PC-9 (cell line): ENCODE data around the gene SSC5D. TPM values are rescaled to one million over a fixed set of nuclear protein-coding genes. Genes with fewer than 3 reads are reported as not detected.

Experiments
- BruUV-seq: library from RNA; stranded (reverse); fragments of 400-500 nt; replicated peaks from 2 replicates; lab custom pipeline; 2021; lab: Mats Ljungman, UMichigan
- CTCF ChIA-PET: fragments of 300-600 bp; sonication (Branson Sonifier 250); formaldehyde crosslinking; loops from one replicate; lab custom pipeline; 2022; ENCODE audit warnings: antibody characterized with exemption; lab: Charles Lee
- POLR2A ChIA-PET: fragments of 300-600 bp; sonication (Branson Sonifier 250); formaldehyde crosslinking; loops from one replicate; lab custom pipeline; 2022; ENCODE audit warnings: antibody characterized with exemption; ENCODE audit not compliant: unreplicated experiment; lab: Charles Lee
- DNase-seq, 2 experiments: peaks; one replicate each; pipeline versions ENCODE4 v3.0.0 to v3.0.0-alpha.2; 2015 to 2022; ENCODE audit warnings: mixed read lengths in 1 of 2
- H2AFZ ChIP-seq: fragments of 200-600 bp; sonication (generic); 2 replicates; pipeline ENCODE4 v1.8.1; 2017; ENCODE audit warnings: antibody characterized with exemption
- H3F3A ChIP-seq: fragments of 200-600 bp; sonication (generic); 2 replicates; pipeline ENCODE4 v1.8.1; 2017; ENCODE audit warnings: antibody characterized with exemption, mild to moderate bottlenecking, low read depth; ENCODE audit not compliant: insufficient read depth
- H3K27ac ChIP-seq: fragments of 200-600 bp; sonication (generic); 2 replicates; pipeline ENCODE4 v1.6.1; 2016; ENCODE audit warnings: mixed run types
- H3K27me3 ChIP-seq: fragments of 200-600 bp; sonication (generic); 2 replicates; pipeline ENCODE4 v1.6.1; 2016; ENCODE audit warnings: low read depth, mixed run types; ENCODE audit not compliant: insufficient read depth
- H3K36me3 ChIP-seq: fragments of 200-600 bp; sonication (generic); 2 replicates; pipeline ENCODE4 v1.6.1; 2016; ENCODE audit warnings: low read depth, mixed run types
- H3K4me1 ChIP-seq: fragments of 200-600 bp; sonication (generic); replicated peaks from 2 replicates; pipeline ENCODE4 v1.6.1; 2016; ENCODE audit warnings: mixed run types; ENCODE audit not compliant: insufficient read depth
- H3K4me2 ChIP-seq: fragments of 200-600 bp; sonication (generic); 2 replicates; pipeline ENCODE4 v1.6.1; 2017; ENCODE audit warnings: mixed run types
- H3K4me3 ChIP-seq: fragments of 200-600 bp; sonication (generic); 2 replicates; pipeline ENCODE4 v1.6.1; 2016; ENCODE audit warnings: mixed run types
- H3K79me2 ChIP-seq: fragments of 200-600 bp; sonication (generic); 2 replicates; pipeline ENCODE4 v1.6.1; 2017; ENCODE audit warnings: low read depth, mixed run types
- H3K9me2 ChIP-seq: fragments of 200-600 bp; sonication (generic); 2 replicates; pipeline ENCODE4 v1.8.1; 2017; ENCODE audit warnings: mild to moderate bottlenecking; ENCODE audit not compliant: insufficient read depth
- H3K9me3 ChIP-seq: fragments of 200-600 bp; sonication (generic); 2 replicates; pipeline ENCODE4 v1.8.1; 2016; ENCODE audit warnings: low read depth; ENCODE audit not compliant: insufficient read depth
- H4K20me1 ChIP-seq: fragments of 200-600 bp; sonication (generic); 2 replicates; pipeline ENCODE4 v1.8.1; 2017; ENCODE audit not compliant: insufficient read depth
- CTCF ChIP-seq: fragments of 200-600 bp; sonication (generic); conservative IDR thresholded peaks from 2 replicates; pipeline ENCODE4 v1.6.1; 2017; ENCODE audit warnings: mixed run types, antibody characterized with exemption, mild to moderate bottlenecking, moderate library complexity
- EZH2 ChIP-seq: fragments of 200-600 bp; sonication (generic); IDR thresholded peaks from 2 replicates; pipeline ENCODE4 v1.8.0; 2017; ENCODE audit warnings: antibody characterized with exemption, low read depth
- intact Hi-C: fragments of 100-400 bp; cut with micrococcal nuclease; formaldehyde crosslinking; loops from one replicate; pipeline ENCODE4 v1.10.0; 2022; ENCODE audit not compliant: unreplicated experiment
- total RNA-seq: library from RNA; stranded (reverse); gene quantifications from 2 replicates; pipeline ENCODE4 v1.2.3, GENCODE V29; 2021

Gene SSC5D
- total RNA-seq, 1 experiment from 2014 or later = 3.9 TPM

- H3K79me2 ChIP-seq = peaks cover 10% of the 10 kb centered on the region
- H3K4me1 ChIP-seq = peaks cover 21% of the 10 kb centered on the region
- no peaks in the 10 kb centered on the region for H3K27me3 ChIP-seq
- TF ChIP-seq CTCF (no peak), EZH2 (no peak)
- intact Hi-C loops = no loop called here
- peak overlapping the region; percentile 90; the same call in 1 of the 2 replicates for H3K4me3 ChIP-seq
- H3K27ac ChIP-seq = no peak overlapping the region
- H4K20me1 ChIP-seq = peaks cover 10% of the 10 kb centered on the region
- BruUV-seq = no TSS peak
- DNase-seq = no peak
- no peaks in the 10 kb centered on the region for H3K36me3 ChIP-seq
- no peak overlapping the region for H2AFZ ChIP-seq
- POLR2A ChIA-PET = no interaction called here
- H3K4me2 ChIP-seq = peak overlapping the region; percentile 96
- H3F3A ChIP-seq = peaks cover 38% of the 10 kb centered on the region; the same call in 1 of the 2 replicates
- CTCF ChIA-PET = no interaction called here
- no peaks in the 10 kb centered on the region for H3K9me3 ChIP-seq
- no peaks in the 10 kb centered on the region for H3K9me2 ChIP-seq
Measured at GRCh38 chr19:55483706-55484592, 4.3 kb upstream of the SSC5D start.

GRCh38 chr19:55484593-55485438 lies 3.4 kb upstream of the SSC5D start, which contains the start of gene NAT14:
TSS of gene NAT14 (plus strand) at chr19:55485188. CDS start at chr19:55485709, 521 bp downstream.
- Histone ChIP-seq H3K4me3 (peak within 1 kb of the TSS; percentile 90), H3K9me3 (no peaks in the 10 kb centered on the region), H3K27me3 (no peaks in the 10 kb centered on the region), H3K79me2 (peaks cover 1% of the 10 kb centered on the region; the same call in 1 of the 2 replicates), H3F3A (peaks cover 30% of the 10 kb centered on the region; the same call in 1 of the 2 replicates), H3K36me3 (no peaks in the 10 kb centered on the region), H3K9me2 (no peaks in the 10 kb centered on the region), H3K4me2 (peak within 1 kb of the TSS; percentile 96), H2AFZ (peak within 1 kb of the TSS; percentile 75), H3K4me1 (peaks cover 21% of the 10 kb centered on the region), H3K27ac (no peak within 1 kb of the TSS), H4K20me1 (peaks cover under 1% of the 10 kb centered on the region; the same call in 1 of the 2 replicates)
- ChIA-PET CTCF (interaction anchor here (0.6 kb wide), 1 partner anchor 96 kb away, joined by 3 read pairs; no protein-coding TSS in a partner anchor), POLR2A (interaction anchor here (0.5 to 0.8 kb wide), 6 partner anchors 8 to 416 kb away, joined by 3 to 8 read pairs (median 4); partner anchors contain the start of gene ZNF581)
- TSS peak; percentile 32 for BruUV-seq
- intact Hi-C loops = no loop called here
- TF ChIP-seq EZH2 = no peak
- peak in 1 of 2 experiments; percentile 78 for DNase-seq

GRCh38 chr19:55485439-55486011 lies 2.7 kb upstream of the SSC5D start:
- peak overlapping the region; percentile 75 for H2AFZ ChIP-seq
- no peak for TF ChIP-seq EZH2
- TF ChIP-seq CTCF = no peak
- H3F3A ChIP-seq = peaks cover 26% of the 10 kb centered on the region; the same call in 1 of the 2 replicates
- H3K4me3 ChIP-seq = peak overlapping the region; percentile 90
- H3K4me1 ChIP-seq = peaks cover 21% of the 10 kb centered on the region
- no peaks in the 10 kb centered on the region for H3K36me3 ChIP-seq
- DNase-seq = no peak
- peak overlapping the region; percentile 96 for H3K4me2 ChIP-seq
- ChIA-PET POLR2A (interaction anchor here (0.6 to 0.8 kb wide), 3 partner anchors 9 to 158 kb away, joined by 3 to 8 read pairs (median 5); partner anchors contain the start of gene ZNF581), CTCF (interaction anchor here (0.6 kb wide), 1 partner anchor 96 kb away, joined by 3 read pairs; no protein-coding TSS in a partner anchor)
- H3K9me3 ChIP-seq = no peaks in the 10 kb centered on the region
- no peaks in the 10 kb centered on the region; the same call in 1 of the 2 replicates for H4K20me1 ChIP-seq
- TSS peak; percentile 60 for BruUV-seq
- intact Hi-C loops = no loop called here
- H3K9me2 ChIP-seq = no peaks in the 10 kb centered on the region
- H3K27me3 ChIP-seq = no peaks in the 10 kb centered on the region
- no peaks in the 10 kb centered on the region; the same call in 1 of the 2 replicates for H3K79me2 ChIP-seq
- H3K27ac ChIP-seq = no peak overlapping the region
